Tibial artery (tissue), 4 donors: ENCODE data around the gene KIF22.
A peak's percentile ranks its signal among the peaks of the same experiment; 100 is the strongest.

Source experiments
- DNase-seq, 2 donors: peaks; one replicate each; pipeline ENCODE4 v3.0.0-alpha.2; 2019
- H3K27ac ChIP-seq, 2 donors: fragments of 200-600 bp; sonication (generic) in 1 of 2; 1 replicate in 1 of 2; 2 replicates in 1 of 2; pipeline ENCODE4 v1.5.1; 2018 to 2019; ENCODE audit warnings: mild to moderate bottlenecking in 1 of 2
- H3K27me3 ChIP-seq, 2 donors: fragments of 200-600 bp; sonication (generic) in 1 of 2; one replicate each; pipeline versions ENCODE4 v1.5.1 to v1.6.0; 2016 to 2019
- H3K36me3 ChIP-seq, 3 donors: fragments of 200-600 bp; sonication (generic) in 2 of 3; one replicate each; pipeline ENCODE4 v1.5.1; 2016 to 2019; ENCODE audit warnings: mild to moderate bottlenecking in 2 of 3
- H3K4me1 ChIP-seq, 4 donors: fragments of 200-600 bp; sonication (generic) in 2 of 4; 1 replicate in 3 of 4; 2 replicates in 1 of 4; pipeline ENCODE4 v1.5.1; 2016 to 2019
- H3K4me3 ChIP-seq, 2 donors: fragments of 200-600 bp; sonication (generic) in 1 of 2; 1 replicate in 1 of 2; 2 replicates in 1 of 2; pipeline ENCODE4 v1.5.1; 2018 to 2019; ENCODE audit warnings: mild to moderate bottlenecking in 2 of 2
- H3K9me3 ChIP-seq, 3 donors: fragments of 200-600 bp; sonication (generic) in 1 of 3; one replicate each; pipeline ENCODE4 v1.5.1; 2016 to 2019
- intact Hi-C: fragments of 100-400 bp; cut with DNase I; formaldehyde crosslinking; loops from one replicate; pipeline ENCODE4 v1.15.0; 2023; ENCODE audit warnings: low total_unique reads
- TF ChIP-seq, protein P1 (sequence below), 2 experiments: fragments of 200-600 bp in 1 of 2; fragments of 450-650 bp in 1 of 2; IDR thresholded peaks; one replicate each; pipeline ENCODE4 v1.5.1; 2017 to 2019; ENCODE audit warnings: antibody characterized with exemption in 2 of 2, mild to moderate bottlenecking in 1 of 2, moderate library complexity in 1 of 2

The KIF22 gene

DNA sequence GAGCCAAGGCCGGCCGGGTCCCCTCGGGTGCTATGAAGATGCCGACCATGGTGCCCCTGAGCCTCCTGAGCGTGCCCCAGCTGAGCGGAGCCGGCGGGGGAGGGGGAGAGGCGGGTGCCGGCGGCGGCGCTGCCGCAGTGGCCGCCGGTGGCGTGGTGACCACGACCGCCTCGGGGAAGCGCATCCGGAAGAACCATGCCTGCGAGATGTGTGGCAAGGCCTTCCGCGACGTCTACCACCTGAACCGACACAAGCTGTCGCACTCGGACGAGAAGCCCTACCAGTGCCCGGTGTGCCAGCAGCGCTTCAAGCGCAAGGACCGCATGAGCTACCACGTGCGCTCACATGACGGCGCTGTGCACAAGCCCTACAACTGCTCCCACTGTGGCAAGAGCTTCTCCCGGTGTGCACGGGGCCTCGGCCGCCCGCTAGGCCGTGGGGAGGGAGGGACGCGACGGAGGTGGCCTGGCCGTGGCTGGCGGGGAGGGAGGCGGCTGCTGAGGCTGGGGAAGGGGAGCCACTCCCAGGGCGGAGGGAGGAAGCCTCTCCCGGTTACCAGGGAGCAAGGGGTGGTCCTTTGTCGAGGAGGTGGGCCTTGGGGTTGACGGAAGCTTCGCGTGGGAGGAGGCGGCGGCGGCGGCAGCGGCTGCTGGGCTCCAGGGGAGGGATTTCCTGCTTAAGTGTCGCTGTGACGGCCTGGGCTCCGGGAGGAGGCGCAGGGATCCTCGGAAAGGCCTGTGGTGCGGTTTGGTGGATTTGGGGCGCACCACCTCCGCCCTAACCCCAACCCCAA is 17.1 kb downstream of the KIF22 start:
- TF ChIP-seq, protein P1, sequence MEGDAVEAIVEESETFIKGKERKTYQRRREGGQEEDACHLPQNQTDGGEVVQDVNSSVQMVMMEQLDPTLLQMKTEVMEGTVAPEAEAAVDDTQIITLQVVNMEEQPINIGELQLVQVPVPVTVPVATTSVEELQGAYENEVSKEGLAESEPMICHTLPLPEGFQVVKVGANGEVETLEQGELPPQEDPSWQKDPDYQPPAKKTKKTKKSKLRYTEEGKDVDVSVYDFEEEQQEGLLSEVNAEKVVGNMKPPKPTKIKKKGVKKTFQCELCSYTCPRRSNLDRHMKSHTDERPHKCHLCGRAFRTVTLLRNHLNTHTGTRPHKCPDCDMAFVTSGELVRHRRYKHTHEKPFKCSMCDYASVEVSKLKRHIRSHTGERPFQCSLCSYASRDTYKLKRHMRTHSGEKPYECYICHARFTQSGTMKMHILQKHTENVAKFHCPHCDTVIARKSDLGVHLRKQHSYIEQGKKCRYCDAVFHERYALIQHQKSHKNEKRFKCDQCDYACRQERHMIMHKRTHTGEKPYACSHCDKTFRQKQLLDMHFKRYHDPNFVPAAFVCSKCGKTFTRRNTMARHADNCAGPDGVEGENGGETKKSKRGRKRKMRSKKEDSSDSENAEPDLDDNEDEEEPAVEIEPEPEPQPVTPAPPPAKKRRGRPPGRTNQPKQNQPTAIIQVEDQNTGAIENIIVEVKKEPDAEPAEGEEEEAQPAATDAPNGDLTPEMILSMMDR (IDR thresholded peaks at IDR 0.05) = peak; percentile 41 to 43
- intact Hi-C loops = no loop called here
- Histone ChIP-seq H3K4me1 (peaks cover 18 to 58% (median 44%) of the 10 kb centered on the region in 4 donors), H3K36me3 (peaks cover 11 to 21% (median 13%) of the 10 kb centered on the region in 3 donors), H3K4me3 (peak overlapping the region; percentile 73 to 88), H3K27ac (peak overlapping the region; percentile 90 to 97), H3K27me3 (no peaks in the 10 kb centered on the region), H3K9me3 (no peaks in the 10 kb centered on the region)
- peak; percentile 92 to 96 for DNase-seq

DNA sequence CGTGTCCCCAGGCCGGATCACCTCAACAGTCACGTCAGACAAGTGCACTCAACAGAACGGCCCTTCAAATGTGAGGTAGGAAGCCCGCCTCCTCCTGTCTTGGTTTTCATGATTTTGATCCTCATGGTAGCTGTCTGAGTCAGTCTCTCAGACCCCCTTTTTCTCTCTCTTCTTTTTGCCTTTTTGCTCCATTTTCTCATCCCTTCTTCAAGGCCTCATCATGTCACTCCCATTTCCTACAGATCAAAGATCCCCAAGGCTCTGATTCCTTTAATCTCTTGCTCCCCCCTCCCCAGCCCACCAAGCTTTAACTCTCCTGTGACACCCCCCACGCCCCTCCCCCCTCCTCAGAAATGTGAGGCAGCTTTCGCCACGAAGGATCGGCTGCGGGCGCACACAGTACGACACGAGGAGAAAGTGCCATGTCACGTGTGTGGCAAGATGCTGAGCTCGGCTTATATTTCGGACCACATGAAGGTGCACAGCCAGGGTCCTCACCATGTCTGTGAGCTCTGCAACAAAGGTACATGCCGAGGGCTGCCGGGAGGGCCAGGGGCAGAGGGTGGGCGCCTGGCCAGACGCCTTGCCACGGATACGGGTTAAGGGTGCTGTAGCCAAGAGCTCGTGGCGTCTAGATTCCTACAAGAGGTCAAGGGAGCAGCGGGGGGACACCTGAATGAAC is 17.8 kb downstream of the KIF22 start:
- H3K9me3 ChIP-seq = no peaks in the 10 kb centered on the region
- H3K36me3 ChIP-seq = peaks cover 11 to 21% (median 13%) of the 10 kb centered on the region in 3 donors
- DNase-seq = peak in 1 of 2 donors; percentile 70
- no peaks in the 10 kb centered on the region for H3K27me3 ChIP-seq
- peak overlapping the region; percentile 90 to 97 for H3K27ac ChIP-seq
- intact Hi-C loops = no loop called here
- H3K4me3 ChIP-seq = peak overlapping the region; percentile 73 to 88
- peaks cover 18 to 65% (median 50%) of the 10 kb centered on the region in 4 donors for H3K4me1 ChIP-seq
- TF ChIP-seq, protein P1 (IDR thresholded peaks at IDR 0.05) = no peak

DNA sequence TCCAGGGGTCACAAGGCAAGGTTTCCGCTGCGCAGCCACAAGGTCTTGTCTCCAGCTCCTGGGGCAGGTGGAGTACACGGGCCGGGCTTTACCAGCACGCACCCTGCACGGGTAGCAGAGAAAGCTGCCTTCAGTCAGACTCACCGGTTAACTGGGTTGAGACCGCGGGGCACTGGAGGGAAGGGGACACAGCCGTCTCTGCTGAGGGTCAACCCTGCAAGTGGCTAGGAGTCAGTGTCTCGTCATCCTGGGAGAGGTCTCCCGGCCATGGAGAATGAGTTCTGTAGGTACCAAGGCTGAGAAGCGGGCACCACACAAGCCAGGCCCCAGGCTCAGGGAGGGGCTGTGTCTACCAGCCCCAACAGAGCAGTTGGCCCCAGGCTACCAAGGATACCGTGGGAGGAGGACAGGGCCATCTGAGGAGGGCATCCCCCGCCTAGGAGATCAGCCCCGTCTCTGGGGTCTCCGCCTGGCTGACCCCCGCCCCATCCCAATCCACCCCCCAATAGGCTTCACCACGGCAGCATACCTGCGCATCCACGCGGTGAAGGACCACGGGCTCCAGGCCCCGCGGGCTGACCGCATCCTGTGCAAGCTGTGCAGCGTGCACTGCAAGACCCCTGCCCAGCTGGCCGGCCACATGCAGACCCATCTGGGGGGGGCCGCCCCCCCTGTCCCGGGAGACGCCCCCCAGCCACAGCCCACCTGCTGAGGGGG is 18.6 kb downstream of the KIF22 start:
- peak in 1 of 2 donors; percentile 75 for DNase-seq
- Histone ChIP-seq H3K9me3 (no peaks in the 10 kb centered on the region), H3K4me1 (peaks cover 18 to 68% (median 55%) of the 10 kb centered on the region in 4 donors), H3K27me3 (no peaks in the 10 kb centered on the region), H3K27ac (peak overlapping the region; percentile 90 to 97), H3K4me3 (peak overlapping the region; percentile 0 to 73), H3K36me3 (peaks cover 11 to 21% (median 13%) of the 10 kb centered on the region in 3 donors)
- intact Hi-C loops = no loop called here
- TF ChIP-seq, protein P1 (IDR thresholded peaks at IDR 0.05) = no peak

DNA sequence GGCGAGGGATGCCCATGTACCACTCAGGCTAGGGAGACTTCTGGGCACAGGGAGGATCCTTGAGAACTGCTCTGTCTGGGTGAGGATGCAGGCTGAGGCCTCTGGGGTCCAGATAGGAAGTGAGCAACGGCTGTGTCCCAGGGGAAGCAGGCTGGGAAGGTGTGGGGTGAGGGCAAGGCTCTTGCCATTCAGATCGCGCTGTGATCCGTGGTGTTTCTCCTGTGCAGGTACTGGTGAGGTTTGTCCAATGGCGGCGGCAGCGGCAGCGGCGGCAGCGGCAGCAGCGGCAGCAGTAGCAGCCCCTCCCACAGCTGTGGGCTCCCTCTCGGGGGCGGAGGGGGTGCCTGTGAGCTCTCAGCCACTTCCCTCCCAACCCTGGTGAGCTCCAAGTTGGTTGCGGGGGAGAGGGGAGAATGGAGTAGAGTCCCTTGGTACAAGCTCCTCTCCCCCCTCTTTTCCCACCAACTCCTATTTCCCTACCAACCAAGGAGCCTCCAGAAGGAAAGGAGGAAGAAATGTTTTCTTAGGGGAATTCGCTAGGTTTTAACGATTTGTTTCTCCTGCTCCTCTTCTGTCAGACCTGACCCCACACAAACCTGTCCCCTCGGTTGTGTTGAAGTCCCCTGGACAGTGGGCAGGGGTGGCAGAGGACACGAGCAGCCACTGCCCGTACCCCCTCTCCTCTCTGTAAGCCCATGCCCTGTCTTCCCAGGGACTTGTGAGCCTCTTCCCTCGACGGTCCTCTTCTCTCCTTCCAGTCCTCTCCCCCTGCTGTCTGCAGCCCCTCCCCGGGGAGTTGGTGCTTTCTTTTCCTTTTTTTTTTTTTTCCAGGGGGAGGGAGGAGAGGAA is 19.5 kb downstream of the KIF22 start:
- Histone ChIP-seq H3K4me1 (peaks cover 18 to 71% (median 59%) of the 10 kb centered on the region in 4 donors), H3K27ac (peak overlapping the region; percentile 90 to 97), H3K36me3 (peaks cover 11 to 21% (median 13%) of the 10 kb centered on the region in 3 donors), H3K9me3 (no peaks in the 10 kb centered on the region), H3K27me3 (no peaks in the 10 kb centered on the region), H3K4me3 (peak overlapping the region; percentile 0 to 73)
- TF ChIP-seq, protein P1 (IDR thresholded peaks at IDR 0.05) = no peak
- intact Hi-C loops = loop anchor here (10.0 kb wide), 1 partner anchor 185 kb away; the partner anchor contains the start of genes HIRIP3 and INO80E
- no peak for DNase-seq
